Endothelial cell of hepatic sinusoid (primary cell): ENCODE results near the gene STAM.

Experiments used
- in situ Hi-C: cut with HindIII; loops from 2 replicates; pipeline ENCODE4 v1.10.0; 2017; ENCODE audit warnings: low sequenced_read_pairs

Gene STAM

GRCh38 chr10:17645621-17646345, 1.8 kb downstream of the STAM start:
- in situ Hi-C loops = no loop called here

DNA sequence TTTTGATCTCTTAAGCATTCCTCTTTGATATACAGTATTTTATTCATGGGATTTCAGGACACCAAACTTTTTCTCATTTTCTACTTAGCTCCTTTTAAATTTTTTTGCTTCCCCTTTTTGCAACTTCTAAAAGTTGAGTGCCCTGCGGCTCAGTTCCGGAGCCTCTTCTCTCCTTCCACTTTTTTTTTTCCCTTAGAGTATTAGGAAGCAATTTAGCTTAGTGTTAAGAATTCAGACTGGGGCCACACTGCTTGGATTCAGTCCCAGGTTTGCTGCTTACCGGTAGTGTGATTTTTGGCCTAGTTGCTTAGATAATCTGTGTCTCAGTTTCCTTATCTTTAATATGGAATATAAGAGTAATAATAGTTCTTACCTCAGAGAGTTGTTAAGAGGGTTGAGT, 3.4 kb downstream of the STAM start:
- in situ Hi-C loops = no loop called here

DNA sequence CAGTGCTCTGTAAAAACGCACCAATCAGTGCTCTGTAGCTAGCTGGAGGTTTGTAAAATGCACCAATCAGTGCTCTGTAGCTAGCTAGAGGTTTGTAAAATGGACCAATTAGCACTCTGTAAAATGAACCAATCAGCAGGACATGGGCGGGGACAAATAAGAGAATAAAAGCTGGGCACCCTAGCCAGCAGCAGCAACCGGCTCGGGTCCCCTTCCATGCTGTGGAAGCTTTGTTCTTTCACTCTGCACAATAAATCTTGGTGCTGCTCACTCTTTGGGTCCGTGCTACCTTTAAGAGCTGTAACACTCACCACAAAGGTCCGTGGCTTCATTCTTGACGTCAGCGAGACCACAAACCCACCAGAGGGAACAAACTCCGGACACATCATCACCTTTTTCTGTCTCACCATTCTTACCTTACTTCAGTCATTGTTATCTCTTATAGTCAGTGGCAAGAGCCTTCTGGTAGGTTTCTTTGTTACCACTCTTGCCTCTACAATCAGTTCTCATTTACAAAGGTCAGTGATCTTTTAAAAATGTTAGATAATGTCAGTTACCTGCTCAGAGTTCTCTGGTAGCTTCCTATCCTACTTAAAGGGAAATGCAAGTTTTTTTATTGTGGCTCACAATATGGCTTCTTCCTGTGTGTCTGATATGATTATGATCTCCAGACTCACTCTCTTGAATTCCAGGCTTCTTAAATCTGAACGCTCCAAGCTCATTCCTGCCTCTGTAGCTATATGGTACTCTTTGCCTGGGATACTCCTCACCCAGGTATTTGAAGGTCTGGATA, 4.5 kb downstream of the STAM start:
- in situ Hi-C loops = no loop called here

DNA sequence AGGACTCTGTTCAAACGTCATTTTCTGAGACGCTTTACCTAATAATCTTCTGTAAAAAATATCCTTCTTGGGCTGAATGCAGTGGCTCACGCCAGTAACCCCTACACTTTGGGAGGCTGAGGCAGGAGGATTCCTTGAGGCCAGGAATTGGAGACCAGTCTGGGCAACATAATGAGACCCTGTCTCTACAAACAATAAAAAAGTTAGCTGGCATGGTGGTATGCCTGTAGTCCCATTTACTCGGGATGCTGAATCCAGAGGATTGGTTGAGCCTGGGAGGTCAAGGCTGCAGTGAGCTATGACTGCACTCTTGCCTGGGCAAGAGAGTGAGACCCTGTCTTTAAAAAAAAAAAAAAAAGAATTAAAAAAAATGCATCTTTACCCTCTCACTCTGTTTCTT, 5.1 kb downstream of the STAM start:
- in situ Hi-C loops = no loop called here

- in situ Hi-C loops = no loop called here
These were observed 5.9 kb downstream of the STAM start for GRCh38 chr10:17649836-17650235.

GRCh38 chr10:17650416-17650815, 6.5 kb downstream of the STAM start:
- in situ Hi-C loops = no loop called here

GRCh38 chr10:17651896-17652295, 7.9 kb downstream of the STAM start:
- in situ Hi-C loops = no loop called here

DNA sequence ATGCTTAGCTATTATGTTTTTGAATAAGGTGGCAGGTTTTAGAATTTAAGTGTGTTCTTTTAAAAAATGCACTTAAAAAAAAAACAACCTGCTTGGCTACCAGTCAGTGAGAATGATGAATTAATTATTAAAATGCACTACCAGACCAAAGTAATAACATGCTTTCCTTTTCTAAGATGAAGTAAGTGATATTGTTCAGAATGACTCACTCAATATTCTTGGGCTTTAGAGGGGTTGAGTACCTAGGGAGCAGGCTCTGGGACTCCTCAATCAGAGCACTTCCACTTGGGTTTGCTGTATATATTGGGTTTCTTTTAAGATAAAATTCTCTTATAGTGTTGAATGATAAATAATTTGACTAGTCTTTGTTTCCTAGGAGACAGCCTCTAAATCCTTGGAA, 8.6 kb downstream of the STAM start:
- in situ Hi-C loops = no loop called here

DNA sequence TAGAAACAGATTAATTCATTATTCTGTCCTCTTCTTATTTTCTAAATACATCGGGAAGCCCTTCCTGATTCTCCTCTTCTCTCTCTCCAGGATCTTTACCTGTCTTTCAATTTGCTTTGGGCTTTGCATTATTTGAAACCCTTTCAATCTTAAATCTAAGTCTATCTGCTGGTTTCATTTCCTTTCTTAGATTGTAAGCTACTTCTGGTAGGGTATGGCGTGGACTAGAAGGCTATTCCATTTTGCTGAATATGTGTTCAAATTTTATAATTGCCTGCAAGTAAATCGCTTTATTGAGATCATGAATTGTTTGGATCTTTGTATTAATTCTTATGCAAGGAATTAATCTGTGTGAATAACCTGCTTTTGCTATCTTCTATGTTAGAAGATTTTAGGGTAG, 11.1 kb downstream of the STAM start:
- in situ Hi-C loops = loop anchor here (5.0 kb wide), 1 partner anchor 37 kb away; no protein-coding TSS in a partner anchor

DNA sequence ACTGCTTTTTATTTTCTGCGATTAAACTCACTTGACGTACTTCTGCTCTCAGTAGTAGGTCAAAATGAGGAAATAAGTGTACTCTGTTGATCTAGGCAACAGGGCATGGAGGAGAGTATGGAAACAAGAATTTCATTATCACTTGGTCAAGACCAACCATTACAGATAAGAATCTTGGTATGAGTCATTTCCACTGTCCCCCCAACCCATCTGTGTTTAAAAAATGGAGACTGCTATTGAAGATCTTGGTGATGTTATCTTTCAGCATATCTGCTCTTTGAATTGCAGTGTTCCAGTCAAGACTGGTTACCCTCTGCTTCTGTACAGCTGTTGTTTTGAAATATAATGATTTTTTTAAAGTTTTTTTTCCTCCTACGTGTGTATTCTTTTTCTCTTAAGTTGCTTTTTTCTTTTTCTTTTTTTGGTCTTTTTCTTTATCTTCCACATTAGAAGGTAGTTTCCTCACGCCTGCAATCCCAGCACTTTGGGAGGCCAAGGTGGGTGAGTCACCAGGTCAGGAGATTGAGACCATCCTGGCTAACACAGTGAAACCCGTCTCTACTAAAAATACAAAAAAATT, 11.7 kb downstream of the STAM start:
- in situ Hi-C loops = loop anchor here (5.0 kb wide), 1 partner anchor 37 kb away; no protein-coding TSS in a partner anchor

DNA sequence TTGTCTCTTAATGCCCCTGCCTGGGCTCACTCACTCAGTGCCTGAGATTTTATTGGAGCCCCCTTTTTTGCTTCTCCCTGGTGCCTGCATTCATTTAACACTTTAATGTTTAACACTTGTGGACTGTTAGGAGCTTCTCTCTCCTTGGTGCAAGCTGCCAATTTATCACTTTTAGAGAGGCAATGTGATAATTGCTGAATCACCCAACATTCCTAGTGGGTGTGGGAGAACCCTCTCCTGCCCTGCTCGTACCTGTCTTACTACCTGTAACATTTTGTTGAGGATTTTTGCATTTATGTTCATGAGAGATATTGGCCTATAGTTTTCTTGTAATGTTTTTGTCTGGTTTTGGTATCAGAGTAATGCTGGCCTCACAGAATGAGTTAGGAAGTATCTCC, 13.2 kb downstream of the STAM start:
- in situ Hi-C loops = loop anchor here (5.0 kb wide), 1 partner anchor 35 kb away; no protein-coding TSS in a partner anchor

DNA sequence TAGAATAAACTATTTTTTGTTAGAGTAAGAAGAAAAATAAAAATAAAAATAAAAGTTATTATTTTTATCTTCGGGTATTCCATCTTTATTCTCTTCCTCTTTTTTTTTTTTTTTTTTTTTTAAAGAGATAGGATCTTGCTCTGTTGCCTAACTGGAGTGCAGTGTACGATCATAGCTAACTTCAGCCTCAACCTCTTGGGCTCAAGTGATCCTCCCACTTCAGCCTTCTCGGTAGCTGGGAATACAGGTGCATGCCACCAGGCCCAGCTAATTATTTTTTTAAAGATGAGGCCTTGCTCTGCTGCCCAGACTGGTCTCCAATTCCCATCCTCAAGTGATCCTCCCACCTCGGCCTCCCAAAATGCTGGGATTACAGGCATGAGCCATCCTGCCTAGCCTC, 15.4 kb downstream of the STAM start:
- in situ Hi-C loops = loop anchor here (5.0 kb wide), 1 partner anchor 33 kb away; no protein-coding TSS in a partner anchor

DNA sequence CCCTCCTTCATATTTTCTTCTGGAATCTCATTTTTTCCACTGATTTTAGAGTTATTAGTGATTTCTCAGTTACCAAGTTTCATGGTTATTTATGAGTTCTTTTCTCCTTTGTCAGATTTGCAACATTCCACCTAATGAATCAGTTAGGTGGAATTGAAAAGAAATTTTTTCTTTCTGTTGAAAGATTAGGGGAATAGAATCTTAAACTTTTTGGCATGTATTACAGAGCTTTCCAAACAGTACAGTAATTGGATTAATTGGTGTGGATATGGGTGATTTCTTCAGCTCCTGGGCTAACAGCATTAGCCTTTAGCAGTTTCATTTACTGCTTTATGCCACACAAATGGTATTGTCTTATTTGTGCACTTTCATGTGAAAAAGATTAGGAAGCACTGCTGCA, 17.0 kb downstream of the STAM start:
- in situ Hi-C loops = no loop called here

DNA sequence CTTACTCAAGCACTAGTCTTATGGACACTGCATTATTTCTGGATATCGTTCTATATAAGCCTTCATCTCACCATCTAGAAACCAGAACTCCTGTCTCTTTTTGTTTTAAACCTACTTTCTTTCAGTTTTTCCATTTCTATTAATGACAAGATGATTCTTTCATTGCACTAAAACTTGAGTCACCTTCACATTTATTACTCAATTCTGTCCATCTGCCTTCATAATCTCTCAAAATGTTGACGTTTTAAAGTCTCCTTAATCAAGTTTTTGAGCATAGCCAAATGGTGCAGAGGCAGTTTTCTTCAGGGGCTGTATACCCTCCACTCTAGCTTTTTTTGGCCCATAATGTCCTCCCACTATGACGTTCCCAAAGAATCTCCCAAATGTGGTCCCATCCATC, 17.6 kb downstream of the STAM start:
- in situ Hi-C loops = no loop called here

DNA sequence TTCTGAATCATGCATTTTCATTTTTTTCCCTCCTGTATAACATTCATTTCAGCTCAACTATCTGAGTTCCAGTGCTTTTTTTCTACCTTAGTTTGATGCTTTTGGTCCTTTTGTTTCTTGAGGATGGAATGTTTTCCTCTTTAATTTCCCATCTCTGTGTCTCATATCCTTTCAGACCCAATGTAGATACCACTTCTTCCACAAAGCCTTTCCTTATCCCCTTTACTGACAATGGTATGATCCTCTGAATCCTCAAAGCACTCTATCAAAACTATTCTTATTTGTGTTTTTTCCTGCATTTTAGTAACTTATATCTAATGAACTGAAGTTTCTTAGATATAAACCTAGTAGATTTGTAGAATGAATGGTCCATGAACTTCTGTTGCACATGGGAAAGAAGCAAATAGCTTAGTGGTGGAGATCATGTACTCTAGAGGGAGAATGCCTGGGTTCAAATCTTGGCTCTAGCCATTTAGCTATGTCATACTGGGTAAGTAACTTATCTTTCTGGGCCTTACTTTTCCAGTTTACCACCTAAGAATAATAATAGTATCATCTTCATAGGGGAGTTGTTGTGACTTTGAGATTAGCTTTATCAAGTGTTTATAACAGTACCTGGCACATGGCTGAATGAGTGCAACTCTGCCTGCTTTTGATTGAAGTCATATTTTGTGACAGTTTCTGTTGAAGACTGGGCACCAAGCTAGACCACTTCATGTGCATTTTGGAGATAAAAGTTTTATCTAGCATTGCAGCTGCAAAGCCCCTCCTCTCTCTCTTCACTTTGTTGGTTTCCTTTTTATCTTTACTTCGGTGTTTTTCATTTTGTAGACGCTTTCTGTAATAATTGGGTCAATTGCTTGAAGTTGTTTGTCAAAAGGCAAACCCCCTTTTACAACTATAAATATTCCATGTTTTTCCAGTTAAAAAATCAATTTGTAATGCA, 18.5 kb downstream of the STAM start:
- in situ Hi-C loops = no loop called here

GRCh38 chr10:17663450-17663849, 19.5 kb downstream of the STAM start:
- in situ Hi-C loops = no loop called here

- in situ Hi-C loops = no loop called here
These were observed 21.8 kb downstream of the STAM start for GRCh38 chr10:17665747-17666146.

- in situ Hi-C loops = no loop called here
These were observed 24.7 kb downstream of the STAM start for GRCh38 chr10:17668435-17669184.

DNA sequence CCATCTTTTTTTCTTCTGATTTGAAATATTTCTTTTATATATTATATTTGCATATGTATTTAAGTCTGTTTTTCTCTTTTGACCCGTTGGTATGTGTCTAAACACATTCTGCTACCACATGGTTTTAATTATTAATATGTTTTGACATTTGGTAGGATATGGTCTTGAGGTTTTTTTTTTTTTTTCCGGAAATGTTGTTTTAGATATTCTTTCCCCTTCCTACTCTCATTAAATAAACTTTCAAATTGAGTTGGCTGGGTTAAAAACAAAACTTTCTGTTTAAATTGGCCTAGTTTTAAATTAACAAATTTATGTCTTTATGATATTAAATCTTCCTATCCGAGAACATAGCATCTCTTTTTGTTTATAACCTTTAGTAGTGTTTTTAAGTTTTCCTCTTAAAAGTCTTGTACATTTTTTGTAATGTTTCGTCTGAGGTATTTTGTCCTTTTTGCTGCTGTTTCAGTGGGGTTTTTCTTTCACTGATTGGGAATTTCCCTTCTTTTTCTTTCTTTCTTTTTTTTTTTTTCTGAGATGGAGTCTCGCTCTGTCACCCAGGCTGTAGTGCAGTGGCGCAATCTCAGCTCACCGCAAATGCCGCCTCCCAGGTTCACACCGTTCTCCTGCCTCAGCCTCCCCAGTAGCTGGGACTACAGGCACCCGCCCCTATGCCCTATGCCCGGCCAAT, 25.4 kb downstream of the STAM start:
- in situ Hi-C loops = no loop called here
